Upper lobe of right lung (tissue), 1 donor: ENCODE measurements around the gene DNMT1. TPM values are rescaled to one million over a fixed set of nuclear protein-coding genes. Genes with fewer than 3 reads are reported as not detected.

ENCODE experiments used
- ATAC-seq: fragments of 200-7000 bp; cut with Tn5 transposase; one replicate; pipeline ENCODE4 v1.9.1; 2020; ENCODE audit warnings: mild to moderate bottlenecking, moderate library complexity
- DNase-seq: peaks from one replicate; pipeline ENCODE4 v3.0.0-alpha.2; 2020
- H3K27ac ChIP-seq: fragments of 200-600 bp; one replicate; pipeline ENCODE4 v1.8.0; 2022
- H3K27me3 ChIP-seq: fragments of 200-600 bp; one replicate; pipeline ENCODE4 v1.8.0; 2022; ENCODE audit warnings: mild to moderate bottlenecking
- H3K36me3 ChIP-seq: fragments of 200-600 bp; one replicate; pipeline ENCODE4 v1.8.0; 2022
- H3K4me1 ChIP-seq: fragments of 200-600 bp; one replicate; pipeline ENCODE4 v1.8.0; 2022
- H3K4me3 ChIP-seq: fragments of 200-600 bp; one replicate; pipeline ENCODE4 v1.8.0; 2022; ENCODE audit warnings: mild to moderate bottlenecking
- H3K9me3 ChIP-seq: fragments of 200-600 bp; one replicate; pipeline ENCODE4 v1.8.0; 2022
- intact Hi-C: fragments of 100-400 bp; cut with DNase I; formaldehyde crosslinking; loops from one replicate; pipeline ENCODE4 v1.11.0; 2022
- total RNA-seq: library from RNA; stranded (reverse); fragmentation: NEBNext Ultra II Directional; extraction: Animal tissue kit (Norgen Biotek cat#: 25700); gene quantifications from one replicate; pipeline ENCODE4 v1.2.1, GENCODE V29; 2021
- TF ChIP-seq, protein P1 (sequence below): fragments of 200-600 bp; IDR thresholded peaks from one replicate; pipeline ENCODE4 v1.8.0; 2022; ENCODE audit warnings: antibody characterized with exemption
- donor health status: DM: no; HTN: yes; CAD: no; lungs with severe emphysema.

DNMT1 gene
- total RNA-seq, 1 donor from 2014 or later: 72.1 TPM

DNA sequence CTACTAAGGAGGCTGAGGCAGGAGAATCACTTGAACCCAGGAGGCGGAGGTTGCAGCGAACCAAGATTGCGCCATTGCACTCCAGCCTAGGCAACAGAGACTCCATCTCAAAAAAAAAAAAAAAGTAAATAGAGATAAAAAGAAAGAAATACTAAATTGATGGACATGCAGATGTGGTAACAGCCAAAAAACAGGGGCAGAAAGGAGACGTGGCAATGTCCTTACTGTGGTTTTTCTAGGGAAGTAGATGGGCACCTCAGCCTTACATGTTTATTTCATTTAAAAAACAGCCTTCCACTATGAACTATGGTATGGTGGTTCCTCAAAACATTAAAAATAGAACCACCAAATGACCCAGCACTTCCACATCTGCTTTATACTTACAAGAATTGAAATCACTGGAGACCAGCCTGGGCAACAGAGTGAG lies 68.5 kb downstream of the DNMT1 start:
- intact Hi-C loops: no loop called here
- Histone ChIP-seq H3K27ac (peak overlapping the region; percentile 65), H3K4me3 (no peak overlapping the region), H3K27me3 (no peaks in the 10 kb centered on the region), H3K36me3 (peaks cover 30% of the 10 kb centered on the region), H3K9me3 (no peaks in the 10 kb centered on the region), H3K4me1 (no peaks in the 10 kb centered on the region)
- TF ChIP-seq, protein P1, sequence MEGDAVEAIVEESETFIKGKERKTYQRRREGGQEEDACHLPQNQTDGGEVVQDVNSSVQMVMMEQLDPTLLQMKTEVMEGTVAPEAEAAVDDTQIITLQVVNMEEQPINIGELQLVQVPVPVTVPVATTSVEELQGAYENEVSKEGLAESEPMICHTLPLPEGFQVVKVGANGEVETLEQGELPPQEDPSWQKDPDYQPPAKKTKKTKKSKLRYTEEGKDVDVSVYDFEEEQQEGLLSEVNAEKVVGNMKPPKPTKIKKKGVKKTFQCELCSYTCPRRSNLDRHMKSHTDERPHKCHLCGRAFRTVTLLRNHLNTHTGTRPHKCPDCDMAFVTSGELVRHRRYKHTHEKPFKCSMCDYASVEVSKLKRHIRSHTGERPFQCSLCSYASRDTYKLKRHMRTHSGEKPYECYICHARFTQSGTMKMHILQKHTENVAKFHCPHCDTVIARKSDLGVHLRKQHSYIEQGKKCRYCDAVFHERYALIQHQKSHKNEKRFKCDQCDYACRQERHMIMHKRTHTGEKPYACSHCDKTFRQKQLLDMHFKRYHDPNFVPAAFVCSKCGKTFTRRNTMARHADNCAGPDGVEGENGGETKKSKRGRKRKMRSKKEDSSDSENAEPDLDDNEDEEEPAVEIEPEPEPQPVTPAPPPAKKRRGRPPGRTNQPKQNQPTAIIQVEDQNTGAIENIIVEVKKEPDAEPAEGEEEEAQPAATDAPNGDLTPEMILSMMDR: no peak
- ATAC-seq (peak; percentile 85), DNase-seq (no peak)

DNA sequence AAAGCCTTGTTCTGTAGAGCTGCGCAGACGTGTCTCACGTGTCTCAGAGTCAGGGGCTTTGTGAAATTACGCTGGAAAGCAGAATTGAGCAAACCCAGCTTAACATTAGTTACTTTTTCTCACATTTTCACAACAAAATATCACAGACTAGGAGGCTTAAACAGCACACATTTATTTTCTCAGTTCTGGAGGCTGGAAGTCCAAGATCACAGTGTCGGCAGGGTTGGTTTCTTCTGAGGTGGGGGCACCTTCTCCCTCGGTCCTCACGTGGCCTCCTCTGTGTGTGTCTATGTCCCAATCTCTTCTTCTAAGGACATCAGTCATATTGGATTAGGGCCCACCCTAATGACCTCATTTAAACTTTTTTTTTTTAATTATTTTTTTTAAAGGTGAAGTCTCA lies 70.3 kb downstream of the DNMT1 start:
- no peak overlapping the region for H3K4me3 ChIP-seq
- H3K27me3 ChIP-seq: no peaks in the 10 kb centered on the region
- no peak overlapping the region for H3K27ac ChIP-seq
- no peaks in the 10 kb centered on the region for H3K4me1 ChIP-seq
- TF ChIP-seq, protein P1: no peak
- ATAC-seq: no peak
- H3K36me3 ChIP-seq: peaks cover 18% of the 10 kb centered on the region
- H3K9me3 ChIP-seq: no peaks in the 10 kb centered on the region
- no peak for DNase-seq
- intact Hi-C loops: no loop called here

DNA sequence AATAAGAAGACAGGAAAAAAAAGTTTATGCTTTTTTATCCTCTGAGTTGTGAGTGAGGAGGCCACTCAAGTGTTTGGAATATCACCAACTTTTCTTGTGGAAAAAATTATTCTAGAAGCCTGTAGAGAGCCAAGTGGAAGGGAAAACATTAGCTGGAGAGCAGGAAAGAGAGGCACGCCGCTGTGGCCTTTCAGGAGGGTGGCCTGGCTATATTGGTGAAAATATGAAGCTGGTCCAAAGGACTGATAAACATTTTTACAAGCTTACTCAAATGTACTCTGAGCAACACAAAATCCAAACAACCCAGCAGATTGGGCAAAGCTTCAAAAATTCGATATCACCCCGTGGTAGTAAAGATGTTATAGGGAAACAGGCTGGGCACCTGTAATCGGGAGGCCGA lies 72.7 kb downstream of the DNMT1 start:
- H3K4me1 ChIP-seq: no peaks in the 10 kb centered on the region
- TF ChIP-seq, protein P1: no peak
- peak overlapping the region; percentile 30 for H3K27ac ChIP-seq
- H3K9me3 ChIP-seq: no peaks in the 10 kb centered on the region
- intact Hi-C loops: no loop called here
- ATAC-seq: no peak
- no peak overlapping the region for H3K4me3 ChIP-seq
- H3K36me3 ChIP-seq: peaks cover 21% of the 10 kb centered on the region
- H3K27me3 ChIP-seq: no peaks in the 10 kb centered on the region
- DNase-seq: no peak

DNA sequence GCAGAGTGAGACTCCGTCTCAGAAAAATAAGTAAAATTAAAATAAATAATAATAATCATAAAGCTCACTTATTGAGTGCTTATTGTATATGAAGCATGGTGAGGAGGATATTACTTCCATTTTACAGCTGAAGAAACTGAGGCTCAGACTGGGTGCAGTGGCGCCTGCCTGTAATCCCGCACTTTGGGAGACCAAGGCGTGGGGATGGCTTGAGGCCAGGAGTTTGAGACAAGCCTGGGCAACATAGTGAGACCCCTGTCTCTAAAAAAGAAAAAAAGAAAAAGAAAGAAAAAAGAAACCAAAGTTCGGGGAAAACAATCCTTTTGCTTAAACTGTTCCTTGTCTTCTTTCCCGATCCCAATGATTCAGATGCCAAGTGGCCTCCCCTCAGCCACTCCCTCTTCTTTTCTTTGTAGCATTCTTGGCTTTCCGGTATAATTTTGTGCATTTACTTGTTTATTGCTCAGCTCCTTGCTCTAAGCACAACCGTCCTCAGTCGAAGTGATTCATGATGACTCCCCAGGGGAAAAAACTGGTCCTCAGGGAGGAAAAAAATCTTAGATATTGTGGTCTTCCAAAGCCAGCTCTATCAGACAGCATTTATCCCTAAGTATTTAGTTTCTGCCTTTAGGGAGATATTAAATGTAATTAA lies 74.1 kb downstream of the DNMT1 start:
- no peak for ATAC-seq
- Histone ChIP-seq H3K36me3 (peaks cover 30% of the 10 kb centered on the region), H3K4me1 (no peaks in the 10 kb centered on the region), H3K4me3 (no peak overlapping the region), H3K27me3 (no peaks in the 10 kb centered on the region), H3K27ac (no peak overlapping the region), H3K9me3 (no peaks in the 10 kb centered on the region)
- no peak for DNase-seq
- TF ChIP-seq, protein P1: no peak
- intact Hi-C loops: no loop called here

DNA sequence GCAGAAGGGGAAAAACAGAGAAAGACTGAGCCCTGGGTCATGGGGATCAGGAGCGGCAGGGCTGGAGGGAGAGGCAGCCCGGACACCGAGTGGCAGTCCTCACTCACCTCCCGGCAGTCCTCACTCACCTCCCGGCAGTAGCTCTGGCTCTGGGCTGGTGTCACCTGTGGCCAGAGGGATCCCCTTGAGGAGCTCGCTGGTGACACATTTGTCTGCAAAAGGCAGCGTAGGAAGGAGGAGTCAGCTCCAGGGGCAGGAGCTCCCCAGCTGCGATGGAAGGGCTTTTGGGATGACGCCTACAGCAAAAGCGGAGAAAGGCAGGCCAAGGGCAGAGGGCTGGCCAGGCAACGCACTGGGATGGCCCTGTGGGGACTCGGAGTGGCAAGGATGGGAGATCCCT lies 75.8 kb downstream of the DNMT1 start:
- DNase-seq: no peak
- peaks cover 46% of the 10 kb centered on the region for H3K36me3 ChIP-seq
- no peaks in the 10 kb centered on the region for H3K27me3 ChIP-seq
- ATAC-seq: no peak
- H3K9me3 ChIP-seq: no peaks in the 10 kb centered on the region
- peak overlapping the region; percentile 88 for H3K27ac ChIP-seq
- TF ChIP-seq, protein P1: no peak
- no peaks in the 10 kb centered on the region for H3K4me1 ChIP-seq
- intact Hi-C loops: no loop called here
- peak overlapping the region; percentile 91 for H3K4me3 ChIP-seq
